Endothelial cell of hepatic sinusoid (primary cell): ENCODE data around the gene UMPS.

Experiments
- in situ Hi-C: cut with HindIII; loops from 2 replicates; pipeline ENCODE4 v1.10.0; 2017; ENCODE audit warnings: low sequenced_read_pairs

The UMPS gene

DNA sequence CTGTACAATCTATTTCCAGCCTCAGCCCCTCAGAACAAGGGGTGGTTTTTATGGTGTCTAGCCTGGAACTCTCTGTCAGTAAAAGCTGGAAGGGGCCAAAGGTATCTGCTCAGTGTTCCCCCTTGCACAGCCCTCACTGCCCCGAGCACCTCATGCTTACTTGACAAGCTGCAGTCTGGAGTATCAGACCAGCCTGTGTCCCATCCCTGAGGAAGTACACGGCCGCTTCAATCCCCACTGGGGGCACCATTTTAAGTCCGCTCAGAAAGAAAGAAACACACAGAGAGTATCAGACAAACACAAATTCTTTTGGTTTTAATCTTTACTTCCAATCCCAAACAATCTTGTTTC lies 32.4 kb downstream of the UMPS start:
- in situ Hi-C loops = loop anchor here (10.0 to 25.0 kb wide), 2 partner anchors 112 to 450 kb away; partner anchors contain the start of gene SLC12A8

DNA sequence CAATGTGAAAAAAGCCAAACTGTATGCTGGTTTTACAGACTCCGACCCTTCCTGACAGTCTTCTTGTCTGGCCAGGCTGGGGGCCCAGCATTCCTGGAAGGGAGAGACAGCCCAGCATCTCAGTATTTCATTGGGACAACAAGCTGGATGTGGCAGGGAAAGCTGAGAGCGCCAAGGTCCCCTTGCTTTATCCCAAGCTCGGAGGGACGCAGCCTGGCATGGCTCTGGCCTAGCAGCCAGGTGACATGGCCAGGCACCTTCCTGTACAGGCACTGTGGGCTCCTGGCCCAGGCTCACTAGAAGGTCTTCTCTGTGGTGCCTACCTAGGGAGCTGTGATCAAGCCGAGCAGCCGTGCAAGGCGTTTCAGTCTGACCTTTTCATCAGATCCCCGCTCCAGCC lies 33.0 kb downstream of the UMPS start:
- in situ Hi-C loops = loop anchor here (10.0 to 25.0 kb wide), 2 partner anchors 112 to 449 kb away; partner anchors contain the start of gene SLC12A8

- in situ Hi-C loops = loop anchor here (10.0 to 25.0 kb wide), 2 partner anchors 111 to 448 kb away; partner anchors contain the start of gene SLC12A8
Measured at GRCh38 chr3:124763644-124764358, 33.5 kb downstream of the UMPS start.

DNA sequence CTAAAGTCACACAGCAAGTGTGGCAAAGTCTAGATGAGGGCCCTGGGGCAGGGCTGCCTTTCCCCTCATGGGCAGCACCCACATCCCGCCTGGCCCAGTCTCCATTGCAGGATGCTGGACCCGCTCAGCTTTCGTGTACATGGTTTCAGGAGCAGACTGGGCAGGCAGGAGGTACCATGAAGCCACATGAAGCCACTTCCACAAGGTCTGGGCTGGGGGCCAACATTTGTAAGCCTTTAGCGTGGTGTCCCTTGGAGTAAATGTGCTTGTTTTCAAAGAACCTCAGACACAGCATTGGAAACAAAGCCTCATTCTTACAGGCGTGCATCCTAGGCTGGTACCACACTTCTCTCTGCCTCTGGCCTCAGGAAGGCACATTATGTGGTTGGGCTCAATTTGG lies 34.5 kb downstream of the UMPS start:
- in situ Hi-C loops = loop anchor here (10.0 to 25.0 kb wide), 2 partner anchors 110 to 448 kb away; partner anchors contain the start of gene SLC12A8

DNA sequence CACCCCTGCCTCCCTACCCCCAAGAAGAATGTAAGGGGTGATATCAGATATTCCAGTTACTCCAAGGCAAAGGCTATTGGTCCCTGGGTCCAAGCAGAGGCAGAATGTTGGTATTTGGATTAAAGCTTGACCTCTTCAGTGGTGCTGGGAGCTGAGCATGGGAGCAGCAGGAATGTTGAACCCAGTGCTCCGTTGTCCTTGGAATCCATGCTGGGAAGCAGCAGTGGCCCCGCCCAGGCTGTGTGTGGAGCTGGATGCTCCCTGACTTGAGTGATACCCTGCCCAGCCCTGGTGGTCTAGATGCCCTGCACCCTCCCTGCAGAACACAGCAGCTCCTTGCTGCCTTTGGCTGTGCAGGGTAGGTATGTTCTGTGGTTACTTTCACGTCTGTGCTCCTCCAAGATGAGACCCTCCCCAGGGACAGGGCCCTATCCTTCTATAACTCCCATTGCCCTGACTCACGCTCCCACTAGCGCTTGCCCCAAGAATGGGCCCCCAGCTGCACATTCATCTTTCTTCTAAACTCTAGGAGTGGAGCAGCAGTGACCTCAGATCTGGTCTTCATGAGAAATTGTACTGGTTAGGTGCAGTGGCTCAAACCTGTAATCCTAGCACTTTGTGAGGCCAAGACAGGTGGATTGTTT lies 35.1 kb downstream of the UMPS start:
- in situ Hi-C loops = loop anchor here (10.0 to 25.0 kb wide), 2 partner anchors 109 to 447 kb away; partner anchors contain the start of gene SLC12A8

DNA sequence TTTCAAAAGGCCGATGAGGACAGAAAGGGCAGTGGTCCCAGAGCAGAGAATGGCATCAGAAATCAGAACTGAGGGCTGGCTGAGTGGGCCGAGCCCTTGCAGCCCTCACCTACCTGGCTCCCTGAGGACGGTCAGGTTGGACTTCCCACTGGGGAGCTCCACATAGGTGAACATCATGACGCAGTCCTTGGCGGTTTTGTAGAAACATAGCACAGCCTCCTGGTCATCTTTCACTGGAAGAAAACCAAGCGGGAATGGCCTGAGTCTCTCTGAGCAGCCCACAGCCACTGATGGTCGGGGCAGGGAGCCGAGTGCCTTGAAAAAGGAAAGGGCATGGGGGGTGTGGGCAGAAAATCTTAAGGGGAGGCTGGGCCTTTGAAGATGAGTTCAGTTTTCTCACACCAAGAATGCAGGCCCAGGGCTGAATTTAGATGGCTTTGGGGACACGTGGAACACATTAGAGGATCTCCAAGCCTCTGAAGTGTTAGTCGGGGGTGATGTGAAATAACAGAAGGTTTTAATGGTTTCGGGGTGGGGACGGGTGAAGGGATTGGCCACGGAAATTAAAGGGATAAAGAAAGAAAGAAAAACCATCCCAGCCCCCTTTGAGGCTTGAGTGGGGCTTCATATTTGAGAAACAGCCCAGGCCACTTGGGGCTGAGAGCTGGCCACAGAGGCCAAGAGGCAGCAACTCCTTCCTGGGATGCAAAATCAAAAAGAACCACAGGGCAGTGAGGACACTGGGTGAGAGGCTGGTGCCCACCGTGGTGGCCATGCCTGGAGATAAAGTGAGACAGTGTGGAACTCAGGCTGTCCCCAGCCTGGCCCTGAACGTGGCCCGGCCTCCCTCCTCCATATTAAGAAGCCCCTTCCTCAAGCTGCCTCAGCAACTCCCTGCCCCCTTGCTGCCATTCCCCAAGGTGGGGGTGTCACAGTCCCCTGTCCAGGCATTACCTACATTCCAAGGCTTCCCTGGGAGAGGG lies 36.2 kb downstream of the UMPS start:
- in situ Hi-C loops = loop anchor here (10.0 to 25.0 kb wide), 2 partner anchors 108 to 446 kb away; partner anchors contain the start of gene SLC12A8

DNA sequence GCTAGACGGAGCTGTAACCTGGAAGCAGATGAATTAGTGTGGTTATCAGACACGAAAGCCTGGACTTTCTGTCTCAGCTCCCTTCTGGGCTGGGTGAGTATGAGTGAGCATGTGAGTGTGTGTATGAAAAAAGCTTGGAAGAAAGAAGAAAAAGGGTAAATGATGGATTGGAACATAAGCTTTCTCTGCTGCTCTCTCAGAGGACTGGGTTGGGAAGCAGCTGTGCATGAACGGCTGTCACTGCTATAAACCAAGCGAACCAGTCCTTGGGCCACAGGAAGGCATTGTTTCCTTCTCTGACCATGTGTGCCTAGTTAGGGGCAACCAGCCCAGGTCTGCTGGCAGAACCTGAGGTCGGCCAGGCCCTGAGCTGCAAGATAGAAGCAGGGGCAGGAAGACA lies 37.0 kb downstream of the UMPS start:
- in situ Hi-C loops = loop anchor here (10.0 to 25.0 kb wide), 2 partner anchors 108 to 445 kb away; partner anchors contain the start of gene SLC12A8

DNA sequence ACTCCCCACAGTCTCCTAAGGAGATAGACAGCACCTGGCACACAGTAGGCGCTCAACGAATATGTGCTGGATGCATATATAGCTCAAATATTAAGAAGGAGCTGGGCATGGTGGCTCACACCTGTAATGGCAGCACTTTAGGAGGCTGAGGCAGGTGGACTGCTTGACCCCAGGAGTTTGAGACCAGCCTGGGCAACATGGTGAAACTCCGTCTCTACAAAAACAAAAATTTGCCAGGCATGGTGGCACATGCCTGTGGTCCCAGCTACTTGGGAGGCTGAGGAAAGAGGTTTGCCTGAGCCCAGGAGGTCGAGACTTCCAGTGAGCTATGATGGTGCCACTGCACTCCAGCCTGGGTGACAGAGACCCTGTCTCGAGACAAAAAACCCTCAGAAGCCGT lies 37.4 kb downstream of the UMPS start:
- in situ Hi-C loops = loop anchor here (10.0 to 25.0 kb wide), 2 partner anchors 107 to 445 kb away; partner anchors contain the start of gene SLC12A8

DNA sequence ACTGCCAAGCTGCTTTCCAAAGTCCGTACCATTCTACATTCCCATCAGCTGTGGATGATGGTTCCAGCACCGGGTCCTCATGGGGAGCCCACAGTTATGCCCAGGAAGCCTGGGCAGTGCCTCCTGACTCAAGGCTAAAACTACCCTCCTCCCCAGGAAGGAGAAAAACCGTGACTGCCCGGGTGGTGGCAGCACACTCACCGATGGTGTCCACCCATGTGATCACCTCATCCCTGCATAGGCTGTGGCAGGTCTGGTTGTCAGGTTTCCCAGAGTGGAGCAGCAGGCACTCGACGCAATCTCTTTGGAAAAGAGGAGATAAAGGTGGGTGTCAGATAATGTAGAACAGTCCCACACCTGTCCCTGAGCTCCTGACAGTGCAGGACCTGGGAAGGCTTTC lies 38.6 kb downstream of the UMPS start:
- in situ Hi-C loops = loop anchor here (10.0 to 25.0 kb wide), 2 partner anchors 106 to 443 kb away; partner anchors contain the start of gene SLC12A8

GRCh38 chr3:124769462-124769861 lies 39.2 kb downstream of the UMPS start:
- in situ Hi-C loops = loop anchor here (10.0 to 25.0 kb wide), 2 partner anchors 105 to 443 kb away; partner anchors contain the start of gene SLC12A8

- in situ Hi-C loops = loop anchor here (25.0 kb wide), 1 partner anchor 442 kb away; the partner anchor contains the start of gene SLC12A8
Measured at GRCh38 chr3:124770336-124771082, 40.3 kb downstream of the UMPS start.

DNA sequence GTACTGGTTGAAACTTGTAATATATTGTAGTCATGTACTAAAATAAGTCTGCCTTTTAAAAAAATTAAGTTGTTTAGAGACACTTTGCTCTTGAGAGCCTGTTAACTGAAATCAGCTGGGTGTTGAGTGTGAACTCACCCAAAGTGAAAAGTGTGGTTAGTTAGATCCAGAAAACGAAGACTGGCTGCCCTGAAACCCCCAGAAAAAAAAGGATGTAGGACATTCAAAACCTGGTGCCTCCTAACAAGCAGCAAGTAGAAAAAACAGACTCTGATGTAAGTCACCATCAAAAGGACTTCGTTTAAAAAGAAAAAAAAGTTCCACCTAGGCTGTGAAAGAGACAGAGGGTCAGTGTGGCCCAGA lies 40.8 kb downstream of the UMPS start:
- in situ Hi-C loops = loop anchor here (25.0 kb wide), 1 partner anchor 441 kb away; the partner anchor contains the start of gene SLC12A8

GRCh38 chr3:124772081-124772831 lies 42.0 kb downstream of the UMPS start:
- in situ Hi-C loops = loop anchor here (25.0 kb wide), 1 partner anchor 440 kb away; the partner anchor contains the start of gene SLC12A8

- in situ Hi-C loops = loop anchor here (25.0 kb wide), 1 partner anchor 439 kb away; the partner anchor contains the start of gene SLC12A8
Measured at GRCh38 chr3:124773351-124774326, 43.4 kb downstream of the UMPS start.

DNA sequence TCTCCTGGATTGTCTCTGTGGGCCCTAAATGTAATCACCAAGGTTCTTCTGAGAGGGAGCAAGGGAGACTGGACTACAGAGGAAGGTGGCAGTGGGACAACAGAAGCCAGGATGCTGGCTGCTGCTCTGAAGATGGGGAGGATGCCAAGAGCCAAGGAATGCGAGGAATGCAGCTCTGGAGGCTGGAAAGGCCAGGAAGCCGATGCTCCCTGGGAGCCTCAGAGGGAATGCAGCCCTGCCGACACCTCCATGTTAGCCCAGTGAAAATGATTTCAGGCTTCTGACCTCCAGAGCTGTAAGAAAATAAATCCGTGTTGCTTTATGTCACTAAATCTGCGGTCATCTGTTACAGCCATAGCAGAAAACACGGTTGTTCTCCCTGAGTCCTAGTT lies 44.1 kb downstream of the UMPS start:
- in situ Hi-C loops = loop anchor here (25.0 kb wide), 1 partner anchor 438 kb away; the partner anchor contains the start of gene SLC12A8

DNA sequence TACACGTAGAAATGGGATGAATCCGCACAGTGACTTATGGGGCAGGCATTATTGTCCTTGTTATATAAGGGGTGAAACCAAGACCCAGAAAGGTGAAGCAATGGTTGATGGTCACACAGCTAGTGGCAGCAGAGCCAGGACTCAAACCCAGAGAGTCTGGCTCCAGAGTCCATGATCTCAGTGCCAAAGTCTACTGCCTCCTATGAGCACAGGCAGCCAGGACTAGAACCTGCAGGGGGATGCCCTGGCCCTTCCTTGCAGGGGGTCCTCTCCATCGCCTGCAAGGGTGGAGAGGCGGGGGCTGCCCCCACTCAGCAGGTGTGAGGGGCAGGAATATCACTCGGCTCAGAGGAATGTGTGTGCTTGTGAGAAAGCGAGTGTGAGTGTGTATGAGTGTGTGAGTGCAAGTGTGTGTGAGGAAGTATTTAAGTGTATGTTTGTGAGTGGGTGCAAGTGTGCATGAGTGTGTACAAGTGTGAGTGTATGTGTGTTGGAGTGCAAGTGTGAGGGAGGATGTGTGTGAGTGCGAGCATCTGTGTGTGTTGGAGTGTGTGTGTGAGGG lies 44.7 kb downstream of the UMPS start:
- in situ Hi-C loops = loop anchor here (25.0 kb wide), 1 partner anchor 437 kb away; the partner anchor contains the start of gene SLC12A8

DNA sequence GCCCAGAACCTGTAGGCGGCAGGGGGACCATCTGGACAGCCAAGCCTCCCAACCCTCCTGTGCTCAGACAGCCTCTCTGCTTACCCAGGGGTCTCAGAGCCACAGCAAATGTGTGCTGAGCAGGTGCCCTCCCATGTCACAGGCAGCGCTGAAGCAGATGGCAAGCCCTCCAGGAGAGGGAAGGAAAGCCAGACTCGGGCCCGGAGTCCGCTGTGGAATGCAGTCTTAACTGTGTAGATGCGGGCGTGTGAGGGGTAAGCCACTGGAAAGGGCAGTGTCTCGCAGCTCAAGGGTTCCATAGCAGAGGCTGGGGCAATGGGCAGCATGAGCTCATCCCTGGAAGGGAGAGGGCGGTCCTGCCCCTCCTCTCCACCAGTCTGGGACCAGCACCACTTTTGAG lies 45.6 kb downstream of the UMPS start:
- in situ Hi-C loops = no loop called here
